ENCODE results near the gene MON2. TPM values are rescaled to one million over a fixed set of nuclear protein-coding genes. Genes with fewer than 3 reads are reported as not detected.
A peak's percentile ranks its signal among the peaks of the same experiment; 100 is the strongest.

Gene MON2
- total and polyA plus RNA-seq, 2 of the 13 experiments (the other 11 are each of a cell fraction or from before 2014, with no cell fraction given), result 10.5 to 24.8 TPM

DNA sequence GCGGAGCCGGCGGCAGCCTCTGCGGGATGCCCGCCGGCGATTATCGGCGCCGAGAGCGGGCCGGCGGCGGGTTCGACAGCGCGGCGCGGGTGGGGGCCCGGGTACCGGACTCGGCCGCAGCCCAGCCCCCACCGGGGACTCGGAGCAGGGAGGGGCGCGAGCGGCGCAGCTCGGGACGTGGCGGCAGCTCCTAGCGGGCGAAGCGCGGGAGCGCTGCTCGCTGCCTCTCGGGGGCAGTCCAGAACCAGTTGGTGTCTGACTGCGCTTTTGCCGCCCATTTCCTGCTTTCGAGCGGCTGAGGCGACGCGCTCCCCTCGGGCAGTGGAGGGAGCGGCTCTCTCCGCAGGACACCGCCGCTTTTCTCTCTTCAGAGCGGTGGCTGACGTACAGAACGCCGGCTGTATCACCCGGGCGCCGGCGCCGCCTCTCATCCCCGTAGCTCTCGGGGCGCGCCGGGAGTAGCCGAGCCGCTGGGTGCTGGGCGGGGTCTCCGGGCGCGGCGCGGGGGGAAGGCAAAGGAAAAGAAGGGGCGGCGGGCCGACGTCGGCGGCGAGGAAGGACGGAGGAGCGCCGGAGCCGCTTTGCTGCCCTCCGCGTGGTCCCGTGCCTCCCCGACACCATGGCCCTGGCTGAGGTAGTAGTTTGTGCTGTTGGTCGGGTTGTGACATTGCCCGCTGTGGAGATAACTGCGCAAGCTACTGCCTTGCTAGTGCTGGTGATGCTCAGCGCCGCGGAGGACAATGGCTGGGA lies 136.6 kb downstream of the MON2 start (continued):
- TF ChIP-seq, protein P1, sequence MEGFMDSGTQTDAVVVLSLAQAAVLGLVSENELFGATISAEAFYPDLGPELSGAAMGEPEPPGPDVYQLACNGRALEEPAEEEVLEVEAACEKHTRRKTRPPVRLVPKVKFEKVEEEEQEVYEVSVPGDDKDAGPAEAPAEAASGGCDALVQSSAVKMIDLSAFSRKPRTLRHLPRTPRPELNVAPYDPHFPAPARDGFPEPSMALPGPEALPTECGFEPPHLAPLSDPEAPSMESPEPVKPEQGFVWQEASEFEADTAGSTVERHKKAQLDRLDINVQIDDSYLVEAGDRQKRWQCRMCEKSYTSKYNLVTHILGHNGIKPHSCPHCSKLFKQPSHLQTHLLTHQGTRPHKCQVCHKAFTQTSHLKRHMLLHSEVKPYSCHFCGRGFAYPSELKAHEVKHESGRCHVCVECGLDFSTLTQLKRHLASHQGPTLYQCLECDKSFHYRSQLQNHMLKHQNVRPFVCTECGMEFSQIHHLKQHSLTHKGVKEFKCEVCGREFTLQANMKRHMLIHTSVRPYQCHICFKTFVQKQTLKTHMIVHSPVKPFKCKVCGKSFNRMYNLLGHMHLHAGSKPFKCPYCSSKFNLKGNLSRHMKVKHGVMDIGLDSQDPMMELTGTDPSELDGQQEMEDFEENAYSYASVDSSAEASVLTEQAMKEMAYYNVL (CRISPR knock-in tag; IDR thresholded peaks at IDR 0.05; ENCODE audit: borderline replicate concordance), result no peak
- TF ChIP-seq ERF (CRISPR knock-in tag; IDR thresholded peaks at IDR 0.05) (0 out of 2 replicates have a peak, but pooled peaks have one; percentile 8), ZNF549 (CRISPR knock-in tag; IDR thresholded peaks at IDR 0.05) (no peak), MBD4 (IDR thresholded peaks at IDR 0.05; ENCODE audit: borderline replicate concordance, low read length) (no peak), SP140L (CRISPR knock-in tag; IDR thresholded peaks at IDR 0.05; ENCODE audit: borderline replicate concordance) (peak; percentile 30; the same call in 1 of the 2 replicates), ZNF782 (CRISPR knock-in tag; IDR thresholded peaks at IDR 0.05; ENCODE audit: borderline replicate concordance) (peak; percentile 41), ZFP82 (CRISPR knock-in tag; IDR thresholded peaks at IDR 0.05; ENCODE audit: borderline replicate concordance) (0 out of 2 replicates have a peak, but pooled peaks have one; percentile 59), HOXA7 (CRISPR knock-in tag; IDR thresholded peaks at IDR 0.05) (no peak), ZZZ3 (CRISPR knock-in tag; IDR thresholded peaks at IDR 0.05; ENCODE audit: borderline replicate concordance) (no peak; the same call in 1 of the 2 replicates), NRL (CRISPR knock-in tag; IDR thresholded peaks at IDR 0.05; ENCODE audit: borderline replicate concordance) (peak; percentile 25; the same call in 1 of the 2 replicates), ZFX (CRISPR knock-in tag; IDR thresholded peaks at IDR 0.05; ENCODE audit: low read depth) (peak; percentile 75), SAP130 (CRISPR knock-in tag; IDR thresholded peaks at IDR 0.05; ENCODE audit: low read depth) (0 out of 2 replicates have a peak, but pooled peaks have one; percentile 26), ZNF282 (IDR thresholded peaks at IDR 0.05; ENCODE audit: partially characterized antibody) (no peak), PHF5A (CRISPR knock-in tag; IDR thresholded peaks at IDR 0.05; ENCODE audit: low read depth, unreplicated experiment) (peak; percentile 19), ZNF501 (CRISPR knock-in tag; IDR thresholded peaks at IDR 0.05) (0 out of 2 replicates have a peak, but pooled peaks have one; percentile 33), HDAC1 (CRISPR knock-in tag; IDR thresholded peaks at IDR 0.05) (peak; percentile 80), ZNF460 (CRISPR knock-in tag; IDR thresholded peaks at IDR 0.05; ENCODE audit: borderline replicate concordance) (no peak), HMG20B (CRISPR knock-in tag; conservative IDR thresholded peaks at IDR 0.05) (no peak)
- TF ChIP-seq, protein P2, sequence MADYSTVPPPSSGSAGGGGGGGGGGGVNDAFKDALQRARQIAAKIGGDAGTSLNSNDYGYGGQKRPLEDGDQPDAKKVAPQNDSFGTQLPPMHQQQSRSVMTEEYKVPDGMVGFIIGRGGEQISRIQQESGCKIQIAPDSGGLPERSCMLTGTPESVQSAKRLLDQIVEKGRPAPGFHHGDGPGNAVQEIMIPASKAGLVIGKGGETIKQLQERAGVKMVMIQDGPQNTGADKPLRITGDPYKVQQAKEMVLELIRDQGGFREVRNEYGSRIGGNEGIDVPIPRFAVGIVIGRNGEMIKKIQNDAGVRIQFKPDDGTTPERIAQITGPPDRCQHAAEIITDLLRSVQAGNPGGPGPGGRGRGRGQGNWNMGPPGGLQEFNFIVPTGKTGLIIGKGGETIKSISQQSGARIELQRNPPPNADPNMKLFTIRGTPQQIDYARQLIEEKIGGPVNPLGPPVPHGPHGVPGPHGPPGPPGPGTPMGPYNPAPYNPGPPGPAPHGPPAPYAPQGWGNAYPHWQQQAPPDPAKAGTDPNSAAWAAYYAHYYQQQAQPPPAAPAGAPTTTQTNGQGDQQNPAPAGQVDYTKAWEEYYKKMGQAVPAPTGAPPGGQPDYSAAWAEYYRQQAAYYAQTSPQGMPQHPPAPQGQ (CRISPR knock-in tag; IDR thresholded peaks at IDR 0.05; ENCODE audit: borderline replicate concordance), result no peak
- TF ChIP-seq, protein P3, sequence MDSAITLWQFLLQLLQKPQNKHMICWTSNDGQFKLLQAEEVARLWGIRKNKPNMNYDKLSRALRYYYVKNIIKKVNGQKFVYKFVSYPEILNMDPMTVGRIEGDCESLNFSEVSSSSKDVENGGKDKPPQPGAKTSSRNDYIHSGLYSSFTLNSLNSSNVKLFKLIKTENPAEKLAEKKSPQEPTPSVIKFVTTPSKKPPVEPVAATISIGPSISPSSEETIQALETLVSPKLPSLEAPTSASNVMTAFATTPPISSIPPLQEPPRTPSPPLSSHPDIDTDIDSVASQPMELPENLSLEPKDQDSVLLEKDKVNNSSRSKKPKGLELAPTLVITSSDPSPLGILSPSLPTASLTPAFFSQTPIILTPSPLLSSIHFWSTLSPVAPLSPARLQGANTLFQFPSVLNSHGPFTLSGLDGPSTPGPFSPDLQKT (CRISPR knock-in tag; IDR thresholded peaks at IDR 0.05; ENCODE audit: borderline replicate concordance), result no peak
- TF ChIP-seq, protein P4, sequence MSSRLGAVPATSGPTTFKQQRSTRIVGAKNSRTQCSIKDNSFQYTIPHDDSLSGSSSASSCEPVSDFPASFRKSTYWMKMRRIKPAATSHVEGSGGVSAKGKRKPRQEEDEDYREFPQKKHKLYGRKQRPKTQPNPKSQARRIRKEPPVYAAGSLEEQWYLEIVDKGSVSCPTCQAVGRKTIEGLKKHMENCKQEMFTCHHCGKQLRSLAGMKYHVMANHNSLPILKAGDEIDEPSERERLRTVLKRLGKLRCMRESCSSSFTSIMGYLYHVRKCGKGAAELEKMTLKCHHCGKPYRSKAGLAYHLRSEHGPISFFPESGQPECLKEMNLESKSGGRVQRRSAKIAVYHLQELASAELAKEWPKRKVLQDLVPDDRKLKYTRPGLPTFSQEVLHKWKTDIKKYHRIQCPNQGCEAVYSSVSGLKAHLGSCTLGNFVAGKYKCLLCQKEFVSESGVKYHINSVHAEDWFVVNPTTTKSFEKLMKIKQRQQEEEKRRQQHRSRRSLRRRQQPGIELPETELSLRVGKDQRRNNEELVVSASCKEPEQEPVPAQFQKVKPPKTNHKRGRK (CRISPR knock-in tag; IDR thresholded peaks at IDR 0.05), result no peak
- TF ChIP-seq, protein P5, sequence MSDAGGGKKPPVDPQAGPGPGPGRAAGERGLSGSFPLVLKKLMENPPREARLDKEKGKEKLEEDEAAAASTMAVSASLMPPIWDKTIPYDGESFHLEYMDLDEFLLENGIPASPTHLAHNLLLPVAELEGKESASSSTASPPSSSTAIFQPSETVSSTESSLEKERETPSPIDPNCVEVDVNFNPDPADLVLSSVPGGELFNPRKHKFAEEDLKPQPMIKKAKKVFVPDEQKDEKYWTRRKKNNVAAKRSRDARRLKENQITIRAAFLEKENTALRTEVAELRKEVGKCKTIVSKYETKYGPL (CRISPR knock-in tag; IDR thresholded peaks at IDR 0.05), result no peak; the same call in 1 of the 2 replicates
